GM10847 (cell line): ENCODE measurements around the gene UHRF1.

Source experiments
- POLR2A ChIP-seq: IDR thresholded peaks from 2 replicates; pipeline ENCODE4 v1.6.1; 2011; ENCODE audit not compliant: insufficient read length; ENCODE audit errors: extremely low read depth

UHRF1 gene

GRCh38 chr19:4891066-4891465 lies 18.2 kb upstream of the UHRF1 start:
- no peak for TF ChIP-seq POLR2A

GRCh38 chr19:4896372-4896771 lies 12.9 kb upstream of the UHRF1 start:
- no peak for TF ChIP-seq POLR2A

- TF ChIP-seq POLR2A = no peak
These were observed 12.2 kb upstream of the UHRF1 start for GRCh38 chr19:4897146-4897545.

GRCh38 chr19:4902796-4903195 lies 6.5 kb upstream of the UHRF1 start, which contains the start of gene ARRDC5:
TSS of gene ARRDC5 (minus strand) at chr19:4902896. CDS start at chr19:4902825, 71 bp downstream.
- no peak for TF ChIP-seq POLR2A

GRCh38 chr19:4904481-4904880 lies 4.8 kb upstream of the UHRF1 start:
- no peak for TF ChIP-seq POLR2A

GRCh38 chr19:4906963-4907362 lies 2.3 kb upstream of the UHRF1 start:
- TF ChIP-seq POLR2A = no peak

- TF ChIP-seq POLR2A = no peak
These were observed 941 bp upstream of the UHRF1 start for GRCh38 chr19:4908360-4908759.

- TF ChIP-seq POLR2A = no peak
These were observed 533 bp upstream of the UHRF1 start for GRCh38 chr19:4908781-4909155.

GRCh38 chr19:4909897-4910593 lies 744 bp downstream of the UHRF1 start:
- TF ChIP-seq POLR2A = peak; percentile 12

- no peak for TF ChIP-seq POLR2A
These were observed 1.4 kb downstream of the UHRF1 start for GRCh38 chr19:4910594-4911281.

- TF ChIP-seq POLR2A = no peak
These were observed 2.0 kb downstream of the UHRF1 start for GRCh38 chr19:4911314-4911713.

- no peak for TF ChIP-seq POLR2A
These were observed 2.7 kb downstream of the UHRF1 start for GRCh38 chr19:4911786-4912672.

GRCh38 chr19:4913996-4914735 lies 4.9 kb downstream of the UHRF1 start:
- TF ChIP-seq POLR2A = no peak

GRCh38 chr19:4914736-4915501 lies 5.6 kb downstream of the UHRF1 start:
- no peak for TF ChIP-seq POLR2A
